Anterior cingulate cortex (tissue), 58 donors: ENCODE data around the gene HCCS.

Experiments used
- DNase-seq, 58 donors: peaks; one replicate each; lab custom pipeline; 2025; lab: John Stamatoyannopoulos, UW

HCCS gene

DNA sequence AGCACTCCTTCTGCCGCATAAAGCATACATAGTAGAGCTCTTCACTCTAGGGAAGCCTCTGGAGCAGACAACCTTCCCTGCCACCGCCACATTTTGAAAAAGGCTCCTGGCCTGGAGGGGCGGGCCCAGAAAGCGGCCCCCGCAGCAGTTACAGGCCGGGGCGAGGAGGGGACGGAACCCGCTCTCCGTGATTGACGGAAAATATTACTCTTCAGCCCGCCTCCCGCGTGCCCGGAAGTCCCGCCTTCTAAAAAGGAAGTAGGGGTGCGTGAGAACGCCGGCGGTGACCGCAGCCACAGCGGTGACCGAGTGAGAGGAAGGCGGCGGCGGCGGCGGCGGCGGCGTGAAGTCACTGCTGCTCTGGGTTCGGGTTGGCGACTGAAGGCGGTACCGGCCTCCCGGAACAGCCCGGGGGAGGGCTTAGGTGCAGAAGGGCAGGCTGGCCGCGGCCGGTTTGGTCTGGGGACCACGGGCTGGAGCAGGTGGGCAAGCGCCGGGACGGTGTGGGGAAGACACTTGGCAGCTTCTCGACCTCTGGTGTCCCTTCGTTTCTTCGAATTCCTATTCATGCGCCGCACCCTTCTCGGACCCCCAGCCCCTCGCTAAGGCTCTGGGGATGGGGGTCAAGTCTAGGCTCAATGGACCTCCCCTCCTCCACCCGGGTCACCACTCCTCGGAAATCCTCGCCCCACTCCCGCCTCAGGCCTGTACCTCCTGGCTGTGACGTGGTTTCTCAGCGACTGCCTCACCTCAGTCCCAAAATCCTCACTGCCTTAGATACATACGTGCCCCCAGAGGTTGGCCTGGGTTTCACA, at the start of gene HCCS:
TSS of gene HCCS (plus strand) at position 296 of the 815 bp plus-strand sequence. CDS start 729 bp downstream, outside the sequence.
- DNase-seq = peak in 57 of 58 donors; percentile 1 to 85 (median 68)

DNA sequence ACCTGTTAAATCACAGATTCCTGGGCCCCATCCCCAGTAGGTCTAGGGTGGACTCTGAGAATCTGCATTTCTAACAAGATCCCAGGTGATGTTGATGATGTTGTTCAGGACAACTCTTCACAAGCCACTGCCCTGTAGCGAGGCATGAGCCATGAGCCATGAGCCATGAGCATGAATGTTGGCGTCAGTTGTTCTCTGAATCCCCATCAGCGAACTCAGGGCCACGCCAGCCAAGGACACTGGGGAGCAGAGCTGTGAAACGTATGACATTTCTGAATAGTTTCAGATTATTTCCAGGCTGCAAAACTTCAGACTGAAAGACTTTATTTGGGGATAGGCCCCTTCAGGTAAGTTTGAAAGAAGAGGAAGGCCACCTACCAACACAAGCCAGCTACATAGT, 46.9 kb upstream of the HCCS start:
- DNase-seq = no peak

DNA sequence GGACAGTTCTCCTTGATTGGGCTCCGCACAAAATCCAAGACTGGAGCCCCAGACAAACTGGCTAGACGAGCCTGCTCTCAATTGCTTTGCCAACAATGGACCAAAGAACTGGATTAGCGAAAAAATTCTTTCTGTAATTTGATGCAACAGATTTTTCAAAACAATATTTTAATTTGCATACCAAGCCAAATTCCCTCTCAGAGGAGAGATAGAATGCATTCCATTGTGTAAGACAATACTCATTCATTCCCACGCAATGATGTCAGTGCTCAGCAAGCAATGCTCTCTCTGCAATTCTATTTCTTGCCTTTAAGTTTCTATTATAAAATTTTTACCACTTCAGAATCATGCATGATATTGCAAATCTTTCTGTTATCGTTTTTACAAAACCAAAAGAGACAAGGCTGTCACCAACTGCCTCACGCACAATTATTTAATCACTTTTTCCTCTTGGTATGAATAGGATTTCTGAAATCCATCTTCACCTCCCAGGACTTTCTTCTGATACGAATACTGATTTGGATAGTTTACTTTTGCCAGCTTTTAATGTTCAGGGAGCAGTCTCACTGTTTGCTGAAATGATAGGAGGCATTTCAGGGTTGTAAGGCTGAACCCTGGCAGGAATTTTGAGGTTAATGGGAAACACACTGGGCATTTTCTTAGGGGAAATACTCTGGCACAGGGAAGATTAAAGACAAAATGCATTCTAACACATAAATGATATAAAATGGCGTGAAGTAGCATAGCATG, 46.1 kb upstream of the HCCS start:
- DNase-seq = no peak

DNA sequence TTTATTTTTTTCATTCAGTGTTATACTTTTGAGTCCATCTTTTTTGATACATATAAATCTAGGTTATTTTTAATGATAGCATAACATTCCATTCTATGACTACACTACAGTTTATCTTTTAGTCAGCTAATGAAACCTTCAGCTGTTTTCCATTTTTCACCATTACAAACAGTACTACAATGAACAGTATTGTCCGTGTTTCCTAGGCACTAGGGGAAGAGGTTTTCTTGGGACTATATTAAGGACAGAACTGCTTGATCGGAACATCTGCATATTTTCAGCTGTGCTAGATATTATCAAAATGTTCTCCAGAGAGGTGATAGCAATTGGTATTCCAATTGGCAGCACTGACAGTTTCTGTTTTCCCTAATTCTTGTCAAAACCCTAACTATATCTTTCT, 44.3 kb upstream of the HCCS start:
- no peak for DNase-seq

DNA sequence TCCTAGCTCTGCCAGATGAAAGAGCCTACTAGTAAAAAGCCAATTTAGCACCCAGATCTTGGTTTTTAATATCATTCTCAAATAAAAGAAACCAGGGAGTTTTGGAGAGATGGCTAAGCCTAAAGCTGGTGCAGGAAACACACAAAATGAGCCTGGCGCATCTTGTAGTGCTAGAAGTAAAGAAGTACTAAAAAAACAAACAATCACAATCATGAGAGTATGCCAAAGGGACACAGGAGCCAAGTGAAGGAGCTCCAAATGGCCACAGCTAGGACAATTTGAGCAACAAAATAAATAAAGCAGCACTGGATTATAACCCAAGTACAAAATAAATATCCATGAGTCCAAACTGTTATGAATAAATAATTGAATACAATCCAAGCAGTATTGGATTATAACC, 37.8 kb upstream of the HCCS start:
- no peak for DNase-seq

DNA sequence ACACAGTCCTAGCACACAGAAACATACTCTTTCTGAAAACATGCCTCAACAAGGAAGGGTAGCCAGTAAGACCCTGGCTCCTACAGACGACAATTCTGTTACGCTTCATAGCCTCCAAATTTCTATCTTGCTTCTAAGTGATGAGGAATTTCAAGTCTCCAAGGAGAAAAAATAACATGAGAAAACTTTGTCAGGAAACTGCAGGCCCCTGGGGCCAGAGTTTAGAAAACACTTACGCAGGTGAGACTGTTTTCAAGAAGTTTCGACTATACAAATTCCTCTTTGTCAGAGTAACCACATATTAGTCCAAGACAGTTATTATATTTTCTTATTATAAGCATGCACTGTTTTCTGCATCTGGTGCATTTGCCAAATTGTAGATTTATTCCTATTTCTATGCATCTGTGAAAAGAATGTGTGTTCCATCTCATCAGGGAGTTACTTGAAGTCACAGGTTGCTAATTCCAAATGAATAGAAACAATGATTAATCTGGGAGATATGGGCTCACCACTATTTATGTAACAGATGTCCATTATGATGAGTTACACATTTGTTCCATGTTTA, 30.3 kb upstream of the HCCS start:
- no peak for DNase-seq

DNA sequence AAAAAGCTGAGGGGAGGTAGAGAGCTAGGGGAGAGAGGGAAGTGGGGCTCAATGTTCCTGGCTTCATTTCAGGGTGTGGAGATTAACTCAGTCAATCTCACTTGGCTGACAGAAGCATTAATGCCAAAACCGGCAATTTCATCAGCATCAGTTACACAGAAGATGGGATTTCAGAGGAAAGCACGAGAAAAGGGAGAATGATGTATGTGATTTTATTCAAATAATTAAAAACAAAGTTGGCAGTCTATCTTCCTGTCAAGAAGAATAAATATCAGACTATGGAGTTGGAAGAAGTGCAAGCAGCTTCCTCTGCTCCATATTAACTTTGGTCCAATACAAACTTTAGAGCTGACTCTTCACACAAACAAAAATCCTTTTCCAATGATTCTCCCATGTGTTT, 29.6 kb upstream of the HCCS start:
- DNase-seq = no peak

DNA sequence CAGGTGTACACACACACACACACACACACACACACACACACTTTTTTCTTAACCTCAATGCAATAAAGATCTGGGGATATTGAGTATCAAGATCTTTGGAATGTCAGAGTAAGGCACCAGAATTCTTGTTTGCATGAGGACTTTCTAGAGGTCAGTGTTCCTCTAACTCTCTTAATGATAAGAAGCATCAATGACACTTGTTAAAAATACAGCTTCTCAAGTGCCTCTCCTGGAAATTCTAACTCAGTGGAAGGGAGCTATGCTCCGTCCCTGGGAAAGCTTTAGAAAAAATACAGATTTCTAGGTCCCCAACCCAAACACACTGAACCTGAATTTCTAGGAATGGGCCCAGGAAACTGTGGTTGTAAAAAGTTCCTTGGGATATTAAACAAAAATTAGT, 25.8 kb upstream of the HCCS start:
- no peak for DNase-seq

DNA sequence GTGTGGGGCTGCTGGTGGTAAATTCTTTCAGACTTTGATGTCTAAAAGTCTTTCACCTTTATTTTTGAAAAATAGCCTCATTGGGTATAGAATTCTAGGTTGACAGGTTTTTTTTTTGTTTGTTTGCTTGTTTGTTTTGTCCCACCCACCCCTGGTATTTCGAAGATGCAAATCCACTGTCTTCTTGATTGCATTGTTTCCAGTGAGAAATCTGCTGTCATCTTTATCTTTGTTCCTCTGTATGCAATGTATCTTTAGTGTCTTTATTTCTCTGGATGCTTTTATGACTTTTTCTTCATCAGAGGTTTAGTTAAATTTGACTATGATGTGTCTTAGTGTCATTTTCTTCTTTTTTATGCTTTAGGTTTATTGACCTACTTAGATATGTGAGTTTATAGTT, 21.3 kb upstream of the HCCS start:
- no peak for DNase-seq

DNA sequence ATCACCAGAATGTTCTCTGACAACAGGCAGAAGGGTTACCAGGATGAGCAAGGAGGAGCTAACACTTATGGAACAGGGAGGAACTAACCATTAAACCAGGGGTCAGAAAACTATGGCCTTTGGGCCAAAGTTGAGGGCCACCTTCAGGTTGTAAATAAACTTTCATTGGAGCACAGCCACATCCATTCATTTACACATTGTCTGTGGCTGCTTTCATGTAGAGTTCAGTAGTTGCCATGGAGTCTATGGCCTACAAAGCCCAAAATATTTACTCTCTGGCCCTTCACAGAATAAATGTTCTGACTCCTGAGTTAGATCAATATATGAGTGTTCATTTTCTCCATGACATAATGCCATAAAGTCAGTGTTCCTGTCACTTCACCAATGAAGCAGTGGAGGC, 13.2 kb upstream of the HCCS start:
- DNase-seq = no peak

DNA sequence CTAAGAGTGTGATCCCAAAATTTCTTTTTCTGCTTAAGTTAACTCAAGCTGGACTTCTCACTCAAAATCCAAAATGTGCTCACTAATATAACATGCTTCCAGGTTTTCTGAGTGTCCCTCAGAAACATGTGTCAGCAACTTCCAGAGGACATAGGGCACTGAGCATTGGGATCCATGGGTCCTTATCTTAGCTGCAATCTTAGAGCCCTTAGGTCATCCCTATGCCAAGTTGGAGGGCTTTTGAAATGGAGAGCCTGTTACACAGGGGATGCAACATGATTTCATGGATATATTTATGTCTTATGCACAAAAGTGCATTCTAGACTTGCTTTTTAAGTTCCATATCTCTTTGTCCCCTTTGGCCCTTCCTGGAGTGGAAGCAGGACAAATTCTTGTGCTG, 11.7 kb upstream of the HCCS start:
- DNase-seq = no peak

DNA sequence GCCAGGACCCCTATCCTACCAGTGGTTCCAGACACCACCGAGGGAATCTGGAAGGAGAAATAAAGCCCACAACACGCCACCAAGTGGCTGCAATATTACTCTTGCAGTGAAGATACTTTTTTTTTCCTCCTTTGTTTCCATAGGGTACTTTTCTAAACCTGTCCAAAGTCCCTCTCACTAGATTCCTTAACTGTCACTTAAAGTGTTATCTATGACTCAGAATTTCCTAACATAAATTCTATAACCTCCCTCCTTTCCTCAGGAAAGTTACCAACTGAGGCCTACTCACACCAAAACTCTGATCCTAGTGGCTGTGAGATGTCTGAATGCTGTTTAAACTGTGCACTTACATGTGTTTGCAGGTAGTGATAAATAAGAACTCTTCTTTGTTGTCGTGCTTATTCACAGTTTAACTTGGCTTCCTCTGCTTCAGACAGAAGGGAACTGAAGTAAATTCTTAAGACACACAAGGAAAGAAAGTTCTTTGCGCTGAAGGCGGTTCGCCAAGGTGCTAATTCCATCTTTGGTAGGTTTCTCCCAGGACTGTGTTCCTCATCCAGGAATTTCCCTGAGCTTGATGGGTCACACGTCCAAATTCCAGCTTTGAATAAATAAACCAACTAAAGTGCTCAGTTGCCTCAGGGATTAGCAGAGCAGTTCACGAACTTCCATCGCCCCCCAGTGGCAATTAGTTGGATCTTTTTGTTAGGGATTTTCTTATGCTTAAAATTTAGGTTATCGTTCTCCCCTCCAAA, 10.7 kb upstream of the HCCS start:
- peak in 20 of 58 donors; percentile 0 to 38 (median 3) for DNase-seq

DNA sequence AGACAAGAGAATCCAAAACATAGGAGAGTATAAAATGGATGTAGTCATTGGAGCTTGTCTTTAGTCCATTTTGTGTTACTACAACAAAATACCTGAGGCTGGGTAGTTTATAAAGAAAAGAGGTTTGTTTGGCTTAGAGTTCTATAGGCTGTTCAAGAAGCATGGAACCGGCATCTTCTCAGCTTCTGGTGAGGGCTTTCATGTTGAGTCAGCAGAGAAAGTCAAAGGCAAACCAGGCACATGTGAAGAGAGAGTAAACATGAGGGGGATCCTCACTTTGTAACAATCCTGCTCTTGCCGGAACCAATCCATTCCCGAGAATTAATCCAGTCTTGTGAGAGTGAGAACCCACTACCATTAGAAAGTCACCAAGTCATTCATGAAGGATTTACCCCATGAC, 8.1 kb upstream of the HCCS start:
- no peak for DNase-seq

DNA sequence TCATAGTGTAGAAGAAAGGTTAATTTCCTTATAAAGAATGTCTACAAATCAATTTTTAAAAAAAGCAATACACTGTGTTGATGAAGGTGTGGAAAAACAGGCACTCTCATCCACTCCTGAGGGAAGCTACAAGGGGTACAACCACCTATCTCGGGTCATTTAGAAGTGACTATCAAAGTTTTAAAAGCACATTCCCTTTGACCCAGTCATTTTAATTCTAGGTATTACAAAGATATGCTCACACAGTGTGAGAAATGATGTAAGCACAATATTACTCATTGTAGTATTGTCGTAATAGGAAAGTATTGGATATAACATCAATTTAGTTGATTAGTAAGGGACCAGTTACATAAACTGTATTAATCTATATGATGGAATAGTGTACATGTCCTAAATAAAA, 7.4 kb upstream of the HCCS start:
- no peak for DNase-seq

DNA sequence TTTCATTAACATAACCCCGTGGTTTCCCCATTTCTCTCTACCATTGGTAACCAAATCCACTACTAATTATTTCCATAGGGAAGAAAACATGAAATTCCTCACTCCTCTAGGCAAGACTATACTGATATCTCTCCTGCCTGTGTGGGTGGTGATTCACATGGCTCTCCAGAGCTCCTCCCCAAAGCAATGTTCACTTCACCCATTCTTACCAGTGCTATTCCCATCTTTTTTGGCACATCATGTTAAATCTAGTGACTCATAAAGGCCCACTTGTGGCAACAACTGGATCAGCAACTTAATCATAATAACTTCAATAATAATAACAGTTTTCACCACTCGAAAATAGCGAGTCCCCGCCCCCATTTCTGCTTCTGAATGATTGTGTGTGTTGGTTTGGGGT, 6.1 kb upstream of the HCCS start:
- no peak for DNase-seq

DNA sequence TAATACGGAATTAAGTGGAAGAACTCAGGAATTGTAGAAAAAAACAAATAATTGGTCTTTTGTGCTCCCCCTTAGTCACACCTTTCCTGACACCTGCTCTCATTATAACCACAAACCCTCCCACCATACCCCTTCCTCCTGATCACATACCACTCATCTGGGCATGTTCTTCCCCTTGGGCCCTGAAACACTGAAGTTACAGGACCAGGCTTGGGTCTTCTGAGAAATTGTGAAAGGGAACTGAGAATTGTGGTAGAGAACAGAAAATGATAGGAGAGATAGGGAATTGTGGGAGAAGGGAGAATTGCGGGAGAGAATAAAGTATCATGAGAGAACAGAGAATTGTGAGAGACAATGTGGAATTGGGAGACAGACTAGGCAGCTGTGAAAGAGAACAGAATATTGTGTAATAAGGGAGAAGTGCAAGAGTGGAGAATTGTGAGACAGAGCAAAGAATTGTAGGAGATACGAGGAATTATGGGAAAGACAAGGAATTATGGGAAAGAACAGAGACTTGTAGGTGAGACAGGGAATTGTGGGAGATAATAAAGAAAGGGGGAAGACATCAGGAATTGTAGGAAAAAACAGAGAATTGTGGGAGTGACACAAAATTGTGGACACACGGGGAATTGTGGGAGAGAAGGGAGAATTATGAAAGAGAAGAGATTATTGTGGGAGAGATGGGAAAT, 2.7 kb upstream of the HCCS start:
- DNase-seq = no peak

DNA sequence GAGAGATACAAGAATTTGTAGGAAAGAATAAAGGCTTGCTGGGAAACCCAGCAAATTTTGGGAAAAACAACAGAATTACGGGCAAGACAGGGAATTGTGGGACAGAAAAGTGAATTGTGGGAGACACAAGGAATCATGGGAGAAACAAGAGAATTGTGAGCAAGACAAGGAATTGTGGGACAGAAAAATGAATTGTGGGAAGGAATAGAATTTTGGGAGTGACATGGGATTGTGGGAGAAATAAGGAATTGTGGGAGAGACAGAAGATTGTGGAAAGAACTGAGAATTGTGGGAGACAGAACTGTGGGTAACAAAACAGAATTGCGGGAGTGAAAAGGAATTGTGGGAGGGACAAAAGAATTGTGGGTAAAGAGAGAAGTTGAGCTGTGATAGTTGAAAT, 1.2 kb upstream of the HCCS start:
- DNase-seq = no peak

DNA sequence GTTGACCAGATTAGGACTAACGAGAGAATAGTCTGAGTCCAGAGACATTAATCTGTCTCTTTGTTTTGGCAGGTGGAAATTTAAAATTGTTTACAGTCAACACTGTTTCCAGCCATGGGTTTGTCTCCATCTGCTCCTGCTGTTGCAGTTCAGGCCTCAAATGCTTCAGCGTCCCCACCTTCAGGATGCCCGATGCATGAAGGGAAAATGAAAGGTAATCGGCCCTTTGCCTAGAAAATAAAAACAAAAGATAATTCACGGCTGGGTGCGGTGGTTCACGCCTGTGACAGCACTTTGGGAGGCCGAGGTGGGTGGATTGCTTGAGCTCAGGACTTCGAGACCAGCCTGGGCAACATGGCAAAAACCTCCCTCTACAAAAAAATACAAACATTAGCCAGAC, 815 bp downstream of the HCCS start:
- no peak for DNase-seq

DNA sequence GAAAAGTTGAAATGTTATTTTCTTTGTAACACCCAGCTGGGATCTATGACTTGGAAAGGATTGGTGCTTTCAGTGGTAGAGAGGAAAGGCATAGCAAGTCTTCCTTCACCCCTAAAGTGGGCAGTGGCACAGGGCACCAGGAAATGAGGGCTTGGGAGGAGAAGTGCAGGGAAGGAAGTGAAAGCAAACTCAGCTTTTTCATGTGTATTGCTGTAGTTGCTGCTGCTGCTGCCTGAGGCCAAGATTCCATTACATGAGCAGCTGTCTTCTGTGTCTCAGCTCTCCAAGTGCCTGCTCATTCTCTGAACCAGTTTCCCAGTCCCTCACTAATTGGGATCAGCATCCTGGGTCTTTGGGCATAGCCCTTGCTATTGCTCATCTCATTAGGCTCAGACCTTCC, 2.6 kb downstream of the HCCS start:
- DNase-seq = peak in 2 of 58 donors; percentile 1 to 8

DNA sequence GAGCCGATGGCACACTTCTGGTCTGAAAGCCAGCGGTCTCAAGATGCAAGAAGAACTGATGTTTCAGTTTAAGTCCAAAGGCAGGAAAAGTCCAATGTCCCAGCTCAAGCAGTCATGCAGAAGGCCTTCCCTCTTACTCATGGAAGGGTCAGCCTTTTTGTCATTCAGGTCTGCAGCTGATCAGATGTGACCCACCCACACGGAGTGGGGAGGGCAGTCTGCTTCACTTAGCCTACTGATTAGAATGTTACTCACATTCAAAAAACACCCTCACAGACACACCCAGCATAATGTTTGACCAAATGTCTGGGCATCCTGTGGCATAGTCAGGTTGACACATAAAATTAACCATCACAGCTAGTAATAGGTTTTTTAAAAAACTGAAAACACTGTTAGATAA, 6.6 kb downstream of the HCCS start:
- no peak for DNase-seq
